MCF 10A (cell line): Measurements from ENCODE around the gene AGBL4. TPM values are rescaled to one million over a fixed set of nuclear protein-coding genes. Genes with fewer than 3 reads are reported as not detected.

Source experiments
- BruUV-seq: library from RNA; stranded (reverse); fragments of 400-500 nt; replicated peaks from 2 replicates; lab custom pipeline; 2021; lab: Mats Ljungman, UMichigan
- CTCF ChIA-PET: fragments of 300-600 bp; sonication (Branson Sonifier 250); formaldehyde crosslinking; extraction: SDS; loops from one replicate; lab custom pipeline; 2021; ENCODE audit warnings: antibody characterized with exemption, inconsistent platforms; lab: Yijun Ruan, JAX
- POLR2A ChIA-PET: fragments of 300-600, 350-650 bp; sonication (Branson Sonifier 250); formaldehyde crosslinking; extraction: SDS; loops from one replicate; lab custom pipeline; 2020; ENCODE audit warnings: antibody characterized with exemption, inconsistent platforms; lab: Yijun Ruan, JAX
- DNase-seq: peaks from one replicate; pipeline ENCODE4 v3.0.0-alpha.2; 2018; ENCODE audit not compliant: unreplicated experiment
- H3K27ac Mint-ChIP-seq: one replicate; pipeline ENCODE4 v1.8.0; 2022; ENCODE audit warnings: mild to moderate bottlenecking, low read depth, mixed read lengths; ENCODE audit not compliant: unreplicated experiment
- H3K27me3 Mint-ChIP-seq: one replicate; pipeline ENCODE4 v1.8.0; 2022; ENCODE audit warnings: mixed read lengths; ENCODE audit not compliant: insufficient read depth, unreplicated experiment
- H3K36me3 Mint-ChIP-seq: one replicate; pipeline ENCODE4 v1.8.0; 2022; ENCODE audit warnings: mild to moderate bottlenecking, moderate library complexity, mixed read lengths; ENCODE audit not compliant: insufficient read depth, unreplicated experiment
- H3K4me1 Mint-ChIP-seq: one replicate; pipeline ENCODE4 v1.8.0; 2022; ENCODE audit warnings: mixed read lengths; ENCODE audit not compliant: insufficient read depth, unreplicated experiment
- H3K4me3 Mint-ChIP-seq: one replicate; pipeline ENCODE4 v1.8.0; 2022; ENCODE audit warnings: mild to moderate bottlenecking, moderate library complexity, mixed read lengths; ENCODE audit not compliant: unreplicated experiment
- H3K9me3 Mint-ChIP-seq: one replicate; pipeline ENCODE4 v1.8.0; 2022; ENCODE audit warnings: mixed read lengths; ENCODE audit not compliant: unreplicated experiment
- CTCF ChIP-seq: fragments of 200-600 bp; IDR thresholded peaks from one replicate; pipeline ENCODE4 v1.8.0; 2022; ENCODE audit warnings: antibody characterized with exemption, mild to moderate bottlenecking; ENCODE audit not compliant: unreplicated experiment
- intact Hi-C: fragments of 100-400 bp; cut with micrococcal nuclease; formaldehyde crosslinking; loops from 2 replicates; pipeline ENCODE4 v1.14.1; 2022
- total RNA-seq: library from RNA; stranded (reverse); gene quantifications from 2 replicates; pipeline ENCODE4 v1.2.3, GENCODE V29; 2022

The AGBL4 gene
- total RNA-seq, 1 experiment from 2014 or later, result not detected

- Mint-ChIP-seq H3K27ac (no peak overlapping the region), H3K9me3 (no peaks in the 10 kb centered on the region), H3K36me3 (no peaks in the 10 kb centered on the region), H3K4me1 (no peaks in the 10 kb centered on the region), H3K27me3 (no peaks in the 10 kb centered on the region), H3K4me3 (no peak overlapping the region)
- no peak for TF ChIP-seq CTCF
- no peak for DNase-seq
- intact Hi-C loops, result no loop called here
- ChIA-PET CTCF (no interaction called here), POLR2A (no interaction called here)
- BruUV-seq, result no TSS peak
Observed at GRCh38 chr1:49394200-49394599, 629.6 kb downstream of the AGBL4 start.

- intact Hi-C loops, result no loop called here
- ChIA-PET CTCF (interaction anchor here (0.7 kb wide), 1 partner anchor 15 kb away, joined by 4 read pairs; no protein-coding TSS in a partner anchor), POLR2A (no interaction called here)
- Mint-ChIP-seq H3K27ac (no peak overlapping the region), H3K4me3 (no peak overlapping the region), H3K27me3 (no peaks in the 10 kb centered on the region), H3K36me3 (no peaks in the 10 kb centered on the region), H3K9me3 (no peaks in the 10 kb centered on the region), H3K4me1 (no peaks in the 10 kb centered on the region)
- no peak for DNase-seq
- BruUV-seq, result no TSS peak
- TF ChIP-seq CTCF, result no peak
Observed at GRCh38 chr1:49389699-49390098, 634.1 kb downstream of the AGBL4 start.

- peak; percentile 67 for DNase-seq
- ChIA-PET POLR2A (interaction anchor here (1.0 kb wide), 1 partner anchor 12 kb away, joined by 3 read pairs; no protein-coding TSS in a partner anchor), CTCF (interaction anchor here (0.6 kb wide), 1 partner anchor 263 kb away, joined by 3 read pairs; no protein-coding TSS in a partner anchor)
- intact Hi-C loops, result no loop called here
- no TSS peak for BruUV-seq
- no peaks in the 10 kb centered on the region for H3K4me1 Mint-ChIP-seq
- no peak for TF ChIP-seq CTCF
- no peaks in the 10 kb centered on the region for H3K9me3 Mint-ChIP-seq
- H3K27ac Mint-ChIP-seq, result no peak overlapping the region
- no peak overlapping the region for H3K4me3 Mint-ChIP-seq
- no peaks in the 10 kb centered on the region for H3K27me3 Mint-ChIP-seq
- H3K36me3 Mint-ChIP-seq, result no peaks in the 10 kb centered on the region
Observed at GRCh38 chr1:49364676-49365075, 659.1 kb downstream of the AGBL4 start.

GRCh38 chr1:49363628-49364027, 660.1 kb downstream of the AGBL4 start:
- DNase-seq, result no peak
- H3K4me1 Mint-ChIP-seq, result no peaks in the 10 kb centered on the region
- H3K27me3 Mint-ChIP-seq, result no peaks in the 10 kb centered on the region
- H3K27ac Mint-ChIP-seq, result no peak overlapping the region
- ChIA-PET CTCF (interaction anchor here (0.6 kb wide), 1 partner anchor 335 kb away, joined by 3 read pairs; no protein-coding TSS in a partner anchor), POLR2A (no interaction called here)
- TF ChIP-seq CTCF, result no peak
- no peaks in the 10 kb centered on the region for H3K36me3 Mint-ChIP-seq
- H3K9me3 Mint-ChIP-seq, result no peaks in the 10 kb centered on the region
- no peak overlapping the region for H3K4me3 Mint-ChIP-seq
- BruUV-seq, result no TSS peak
- intact Hi-C loops, result no loop called here
